WI38 (cell line): Measurements from ENCODE around the gene KRTAP5-2.
"Not testable (repeated sequence)": the region's sequence is repeated elsewhere in the genome, so short reads cannot be mapped to it uniquely, and the experiment has no call there.

ENCODE experiments used
- H3K4me3 ChIP-seq: 2 replicates; pipeline ENCODE4 v1.5.1; 2011; ENCODE audit warnings: low read depth, mild to moderate bottlenecking, control low read depth, low read length
- TF ChIP-seq, protein P1 (sequence below): IDR thresholded peaks from 2 replicates; pipeline ENCODE4 v1.5.1; 2012; ENCODE audit warnings: low read depth, mild to moderate bottlenecking, control low read depth, low read length

Gene KRTAP5-2

GRCh38 chr11:1597994-1598380 is at the start of gene KRTAP5-2:
Gene KRTAP5-2 (minus strand): TSS chr11:1598294. CDS start chr11:1598250, 44 bp downstream.
- no peak within 1 kb of the TSS for H3K4me3 ChIP-seq
- TF ChIP-seq, protein P1, sequence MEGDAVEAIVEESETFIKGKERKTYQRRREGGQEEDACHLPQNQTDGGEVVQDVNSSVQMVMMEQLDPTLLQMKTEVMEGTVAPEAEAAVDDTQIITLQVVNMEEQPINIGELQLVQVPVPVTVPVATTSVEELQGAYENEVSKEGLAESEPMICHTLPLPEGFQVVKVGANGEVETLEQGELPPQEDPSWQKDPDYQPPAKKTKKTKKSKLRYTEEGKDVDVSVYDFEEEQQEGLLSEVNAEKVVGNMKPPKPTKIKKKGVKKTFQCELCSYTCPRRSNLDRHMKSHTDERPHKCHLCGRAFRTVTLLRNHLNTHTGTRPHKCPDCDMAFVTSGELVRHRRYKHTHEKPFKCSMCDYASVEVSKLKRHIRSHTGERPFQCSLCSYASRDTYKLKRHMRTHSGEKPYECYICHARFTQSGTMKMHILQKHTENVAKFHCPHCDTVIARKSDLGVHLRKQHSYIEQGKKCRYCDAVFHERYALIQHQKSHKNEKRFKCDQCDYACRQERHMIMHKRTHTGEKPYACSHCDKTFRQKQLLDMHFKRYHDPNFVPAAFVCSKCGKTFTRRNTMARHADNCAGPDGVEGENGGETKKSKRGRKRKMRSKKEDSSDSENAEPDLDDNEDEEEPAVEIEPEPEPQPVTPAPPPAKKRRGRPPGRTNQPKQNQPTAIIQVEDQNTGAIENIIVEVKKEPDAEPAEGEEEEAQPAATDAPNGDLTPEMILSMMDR, result no peak

DNA sequence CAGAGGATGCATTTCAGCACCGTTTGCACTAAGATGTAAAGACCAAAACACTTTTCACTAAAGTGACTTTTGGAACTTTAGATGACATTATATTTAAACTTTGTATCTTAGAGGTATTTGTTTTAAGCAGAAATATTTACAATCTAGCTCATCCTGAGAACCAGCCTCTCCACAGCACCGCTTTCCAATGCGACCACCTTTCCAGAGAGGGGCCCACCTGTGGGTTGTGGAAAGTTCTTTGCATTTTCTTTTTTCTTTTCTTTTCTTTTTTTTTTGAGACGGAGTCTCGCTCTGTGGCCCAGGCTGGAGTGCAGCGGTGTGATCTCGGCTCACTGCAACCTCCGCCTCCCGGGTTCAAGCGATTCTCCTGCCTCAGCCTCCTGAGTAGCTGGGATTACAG is 48.4 kb upstream of the KRTAP5-2 start:
- H3K4me3 ChIP-seq, result not testable (repeated sequence)

- no peak overlapping the region for H3K4me3 ChIP-seq
- TF ChIP-seq, protein P1, result no peak
These were observed 47.3 kb upstream of the KRTAP5-2 start for GRCh38 chr11:1645357-1645821.

DNA sequence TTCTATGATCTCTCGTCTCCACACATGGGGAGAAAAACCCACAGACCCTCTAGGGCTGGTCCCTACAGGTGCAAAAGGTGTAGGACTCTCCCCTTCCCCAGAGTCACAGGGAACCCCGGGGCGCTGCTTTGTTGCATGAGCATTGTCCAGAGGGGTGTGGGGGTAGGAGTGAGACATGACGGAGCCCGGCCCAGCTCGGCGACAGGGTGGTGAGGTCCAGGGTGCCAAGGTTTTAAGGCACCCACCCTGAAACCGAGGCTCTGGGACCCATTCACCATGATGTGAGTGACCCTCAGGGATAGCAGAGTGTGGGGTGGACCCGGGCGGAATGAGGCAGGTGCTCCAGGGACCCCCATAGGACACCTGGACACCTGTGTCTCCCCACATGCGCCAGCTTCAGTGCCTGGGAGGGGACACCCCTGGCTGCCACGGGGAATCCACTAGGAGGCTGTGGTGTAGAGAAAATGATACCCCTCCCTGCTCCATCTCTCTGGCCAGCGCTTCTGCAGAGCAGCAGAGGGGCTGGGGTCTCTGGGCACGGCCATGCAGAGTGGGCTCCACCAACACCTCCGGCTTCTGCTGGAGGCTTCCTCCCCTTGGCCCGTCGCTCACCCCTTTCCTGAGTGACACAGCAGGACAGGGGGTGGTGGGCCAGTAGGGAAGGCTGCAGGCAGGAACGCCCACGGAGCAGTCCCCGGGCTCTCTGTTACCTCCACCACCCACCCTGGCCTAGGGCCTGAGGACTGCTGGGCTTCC is 46.7 kb upstream of the KRTAP5-2 start:
- no peak overlapping the region for H3K4me3 ChIP-seq
- TF ChIP-seq, protein P1, result no peak

- TF ChIP-seq, protein P1, result no peak
- H3K4me3 ChIP-seq, result no peak overlapping the region
These were observed 45.1 kb upstream of the KRTAP5-2 start for GRCh38 chr11:1643146-1643690.

GRCh38 chr11:1642288-1643145 is 44.4 kb upstream of the KRTAP5-2 start:
- TF ChIP-seq, protein P1, result no peak
- H3K4me3 ChIP-seq, result no peak overlapping the region

DNA sequence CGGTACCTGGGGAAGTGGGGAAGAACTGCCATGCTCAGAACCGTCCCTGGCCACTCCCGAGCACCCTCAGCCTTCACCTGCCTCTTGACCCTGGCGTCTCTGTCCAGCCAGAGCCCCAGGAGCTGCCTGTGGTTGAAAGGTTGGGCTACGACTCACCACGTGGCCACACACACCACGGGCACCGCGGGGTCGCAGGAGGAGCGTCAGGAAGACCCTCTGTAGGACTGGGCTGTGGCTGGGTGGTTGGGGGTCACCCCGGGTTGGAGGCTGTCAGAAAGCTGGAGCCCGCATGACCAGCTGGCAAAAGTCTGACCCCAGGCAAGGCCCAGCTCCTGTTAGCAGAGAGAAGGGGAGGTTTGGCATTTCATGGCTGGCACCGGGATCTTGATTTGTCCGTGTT is 43.0 kb upstream of the KRTAP5-2 start:
- no peak overlapping the region for H3K4me3 ChIP-seq
- TF ChIP-seq, protein P1, result no peak
